ENCODE results near the gene PPA2. TPM values are rescaled to one million over a fixed set of nuclear protein-coding genes. Genes with fewer than 3 reads are reported as not detected.

The PPA2 gene
- total and polyA plus RNA-seq, 10 of the 15 experiments (the other 5 are each of a cell fraction or from before 2014, with no cell fraction given), result 93.8 to 293 (median 146) TPM

- Histone ChIP-seq H4K20me1 (ENCODE audit: control insufficient read depth, insufficient read depth) (no peaks in the 10 kb centered on the region), H3K4me3 (no peak overlapping the region), H2AFZ (ENCODE audit: control insufficient read depth, low read depth, low read length) (no peak overlapping the region), H3K27me3 (replicated peaks in 1 of 2; ENCODE audit: control insufficient read depth in 2 of 2, insufficient read depth in 2 of 2, low read length in 1 of 2) (no peaks in the 10 kb centered on the region), H3K9me3 (replicated peaks; ENCODE audit: control insufficient read depth, insufficient read depth, low read length) (no peaks in the 10 kb centered on the region), H3K9ac (ENCODE audit: control insufficient read depth, insufficient read depth, low read length) (no peak overlapping the region), H3K27ac (ENCODE audit: control insufficient read depth, insufficient read depth) (no peak overlapping the region), H3K79me2 (ENCODE audit: control insufficient read depth, insufficient read depth, low read length) (no peaks in the 10 kb centered on the region), H3K4me1 (ENCODE audit: control insufficient read depth, insufficient read depth, low read length) (no peaks in the 10 kb centered on the region), H3K36me3 (ENCODE audit: control insufficient read depth in 2 of 2, insufficient read depth in 2 of 2, low read length in 1 of 2) (no peaks in the 10 kb centered on the region), H3K4me2 (ENCODE audit: control insufficient read depth, insufficient read depth) (no peak overlapping the region)
- intact Hi-C loops (cut with micrococcal nuclease; ENCODE audit: unreplicated experiment) (no loop called here), in situ Hi-C loops (cut with MboI) (no loop called here)
- ATAC-seq, result no peak
- TF ChIP-seq BACH1 (IDR thresholded peaks at IDR 0.05; ENCODE audit: borderline replicate concordance) (no peak), MYB (IDR thresholded peaks at IDR 0.05; ENCODE audit: borderline replicate concordance, low read depth, low read length) (no peak), KDM1A (IDR thresholded peaks at IDR 0.05; ENCODE audit: borderline replicate concordance) (no peak), PAX8 (IDR thresholded peaks at IDR 0.05) (no peak), BHLHE40 (IDR thresholded peaks at IDR 0.05; ENCODE audit: borderline replicate concordance in 1 of 2, low read depth in 2 of 2, low read length in 1 of 2) (no peak), EGR1 (IDR thresholded peaks at IDR 0.05; ENCODE audit: borderline replicate concordance in 1 of 2, low read depth in 2 of 2, low read length in 2 of 2) (no peak), NFYA (IDR thresholded peaks at IDR 0.05; ENCODE audit: borderline replicate concordance, low read depth, low read length) (no peak), FOXK2 (IDR thresholded peaks at IDR 0.05) (no peak), CBX3 (IDR thresholded peaks at IDR 0.05; ENCODE audit: borderline replicate concordance, low read depth) (no peak), FOS (IDR thresholded peaks at IDR 0.05; ENCODE audit: borderline replicate concordance, extremely low read depth, insufficient read length) (no peak), ZNF384 (IDR thresholded peaks at IDR 0.05; ENCODE audit: borderline replicate concordance, low read depth, low read length) (no peak), SREBF1 (IDR thresholded peaks at IDR 0.05; ENCODE audit: low read length) (no peak)
- TF ChIP-seq, protein P1, sequence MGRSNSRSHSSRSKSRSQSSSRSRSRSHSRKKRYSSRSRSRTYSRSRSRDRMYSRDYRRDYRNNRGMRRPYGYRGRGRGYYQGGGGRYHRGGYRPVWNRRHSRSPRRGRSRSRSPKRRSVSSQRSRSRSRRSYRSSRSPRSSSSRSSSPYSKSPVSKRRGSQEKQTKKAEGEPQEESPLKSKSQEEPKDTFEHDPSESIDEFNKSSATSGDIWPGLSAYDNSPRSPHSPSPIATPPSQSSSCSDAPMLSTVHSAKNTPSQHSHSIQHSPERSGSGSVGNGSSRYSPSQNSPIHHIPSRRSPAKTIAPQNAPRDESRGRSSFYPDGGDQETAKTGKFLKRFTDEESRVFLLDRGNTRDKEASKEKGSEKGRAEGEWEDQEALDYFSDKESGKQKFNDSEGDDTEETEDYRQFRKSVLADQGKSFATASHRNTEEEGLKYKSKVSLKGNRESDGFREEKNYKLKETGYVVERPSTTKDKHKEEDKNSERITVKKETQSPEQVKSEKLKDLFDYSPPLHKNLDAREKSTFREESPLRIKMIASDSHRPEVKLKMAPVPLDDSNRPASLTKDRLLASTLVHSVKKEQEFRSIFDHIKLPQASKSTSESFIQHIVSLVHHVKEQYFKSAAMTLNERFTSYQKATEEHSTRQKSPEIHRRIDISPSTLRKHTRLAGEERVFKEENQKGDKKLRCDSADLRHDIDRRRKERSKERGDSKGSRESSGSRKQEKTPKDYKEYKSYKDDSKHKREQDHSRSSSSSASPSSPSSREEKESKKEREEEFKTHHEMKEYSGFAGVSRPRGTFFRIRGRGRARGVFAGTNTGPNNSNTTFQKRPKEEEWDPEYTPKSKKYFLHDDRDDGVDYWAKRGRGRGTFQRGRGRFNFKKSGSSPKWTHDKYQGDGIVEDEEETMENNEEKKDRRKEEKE (IDR thresholded peaks at IDR 0.05), result no peak
- TF ChIP-seq, protein P2, sequence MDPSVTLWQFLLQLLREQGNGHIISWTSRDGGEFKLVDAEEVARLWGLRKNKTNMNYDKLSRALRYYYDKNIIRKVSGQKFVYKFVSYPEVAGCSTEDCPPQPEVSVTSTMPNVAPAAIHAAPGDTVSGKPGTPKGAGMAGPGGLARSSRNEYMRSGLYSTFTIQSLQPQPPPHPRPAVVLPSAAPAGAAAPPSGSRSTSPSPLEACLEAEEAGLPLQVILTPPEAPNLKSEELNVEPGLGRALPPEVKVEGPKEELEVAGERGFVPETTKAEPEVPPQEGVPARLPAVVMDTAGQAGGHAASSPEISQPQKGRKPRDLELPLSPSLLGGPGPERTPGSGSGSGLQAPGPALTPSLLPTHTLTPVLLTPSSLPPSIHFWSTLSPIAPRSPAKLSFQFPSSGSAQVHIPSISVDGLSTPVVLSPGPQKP (IDR thresholded peaks at IDR 0.05; ENCODE audit: low read depth, low read length), result no peak
- FAIRE-seq, result no peak
- SMC1A ChIA-PET (ENCODE audit: uncharacterized antibody, unreplicated experiment), result interaction anchor here (0.7 to 1.6 kb wide), 3 partner anchors 10 to 23 kb away, joined by 3 to 5 read pairs (median 3); no protein-coding TSS in a partner anchor
- no peak for DNase-seq (ENCODE audit: low read depth, low spot score)
- POLR2A ChIA-PET, result no interaction called here
- RAD21 ChIA-PET (ENCODE audit: unreplicated experiment), result no interaction called here
- no TSS peak for BruUV-seq (replicated peaks)
- CTCF ChIA-PET, result interaction anchor here (1.1 kb wide), 1 partner anchor 15 kb away, joined by 3 read pairs; no protein-coding TSS in a partner anchor
Observed at GRCh38 chr4:105327956-105328355, 145.9 kb downstream of the PPA2 start.

Data from GM12878 (cell line).